Adipocyte (in vitro differentiated cells): ENCODE data around the gene BAZ2B.

ENCODE experiments used
- DNase-seq: peaks from one replicate; pipeline ENCODE4 v3.0.0-alpha.2; 2015; ENCODE audit warnings: low read depth
- H3K27me3 ChIP-seq: replicated peaks from 2 replicates; pipeline ENCODE4 v1.7.0; 2013; ENCODE audit warnings: mild to moderate bottlenecking, low read length, moderate library complexity; ENCODE audit not compliant: control insufficient read depth, insufficient read depth
- H3K36me3 ChIP-seq: 2 replicates; pipeline ENCODE4 v1.7.0; 2013; ENCODE audit warnings: low read length, mild to moderate bottlenecking, moderate library complexity; ENCODE audit not compliant: control insufficient read depth, insufficient read depth, severe bottlenecking
- H3K4me1 ChIP-seq: 2 replicates; pipeline ENCODE4 v1.7.0; 2013; ENCODE audit warnings: mild to moderate bottlenecking, low read length, moderate library complexity; ENCODE audit not compliant: control insufficient read depth, insufficient read depth
- H3K4me3 ChIP-seq: 2 replicates; pipeline ENCODE4 v1.7.0; 2013; ENCODE audit warnings: mild to moderate bottlenecking, low read length, moderate library complexity
- H3K9ac ChIP-seq: 2 replicates; pipeline ENCODE4 v1.7.0; 2013; ENCODE audit warnings: mild to moderate bottlenecking, low read length, moderate library complexity
- H3K9me3 ChIP-seq: 2 replicates; pipeline ENCODE4 v1.7.0; 2013; ENCODE audit warnings: mild to moderate bottlenecking, low read length, moderate library complexity; ENCODE audit not compliant: control insufficient read depth

Gene BAZ2B

GRCh38 chr2:159573294-159573693 lies 43.1 kb downstream of the BAZ2B start:
- Histone ChIP-seq H3K4me1 (peaks cover 5% of the 10 kb centered on the region), H3K36me3 (no peaks in the 10 kb centered on the region), H3K27me3 (no peaks in the 10 kb centered on the region), H3K9ac (no peak overlapping the region), H3K9me3 (no peaks in the 10 kb centered on the region), H3K4me3 (no peak overlapping the region)
- no peak for DNase-seq

- no peaks in the 10 kb centered on the region for H3K9me3 ChIP-seq
- no peaks in the 10 kb centered on the region for H3K36me3 ChIP-seq
- H3K9ac ChIP-seq: no peak overlapping the region
- peaks cover 5% of the 10 kb centered on the region for H3K4me1 ChIP-seq
- H3K27me3 ChIP-seq: no peaks in the 10 kb centered on the region
- no peak for DNase-seq
- H3K4me3 ChIP-seq: no peak overlapping the region
Measured at GRCh38 chr2:159572459-159572858, 43.9 kb downstream of the BAZ2B start.

- H3K36me3 ChIP-seq: no peaks in the 10 kb centered on the region
- peaks cover 5% of the 10 kb centered on the region for H3K4me1 ChIP-seq
- no peak overlapping the region for H3K4me3 ChIP-seq
- H3K9ac ChIP-seq: no peak overlapping the region
- no peaks in the 10 kb centered on the region for H3K9me3 ChIP-seq
- DNase-seq: no peak
- no peaks in the 10 kb centered on the region for H3K27me3 ChIP-seq
Measured at GRCh38 chr2:159571540-159572260, 44.6 kb downstream of the BAZ2B start.

GRCh38 chr2:159564081-159564480 lies 52.3 kb downstream of the BAZ2B start:
- no peaks in the 10 kb centered on the region for H3K36me3 ChIP-seq
- H3K9ac ChIP-seq: no peak overlapping the region
- no peaks in the 10 kb centered on the region for H3K27me3 ChIP-seq
- DNase-seq: no peak
- H3K4me1 ChIP-seq: peaks cover 8% of the 10 kb centered on the region
- H3K9me3 ChIP-seq: no peaks in the 10 kb centered on the region
- no peak overlapping the region for H3K4me3 ChIP-seq

GRCh38 chr2:159562248-159562647 lies 54.1 kb downstream of the BAZ2B start:
- no peak overlapping the region for H3K9ac ChIP-seq
- no peak overlapping the region for H3K4me3 ChIP-seq

GRCh38 chr2:159561786-159562185 lies 54.6 kb downstream of the BAZ2B start:
- no peak for DNase-seq
- no peaks in the 10 kb centered on the region for H3K9me3 ChIP-seq
- H3K27me3 ChIP-seq: no peaks in the 10 kb centered on the region

More at GRCh38 chr2:159562248-159562647, 54.1 kb downstream of the BAZ2B start:
- no peak for DNase-seq
- no peaks in the 10 kb centered on the region for H3K36me3 ChIP-seq
- no peaks in the 10 kb centered on the region for H3K9me3 ChIP-seq
- no peaks in the 10 kb centered on the region for H3K27me3 ChIP-seq
- peaks cover 15% of the 10 kb centered on the region for H3K4me1 ChIP-seq

GRCh38 chr2:159561242-159561641 lies 55.1 kb downstream of the BAZ2B start:
- no peaks in the 10 kb centered on the region for H3K9me3 ChIP-seq
- no peak for DNase-seq

More at GRCh38 chr2:159561786-159562185, 54.6 kb downstream of the BAZ2B start:
- no peak overlapping the region for H3K4me3 ChIP-seq
- no peaks in the 10 kb centered on the region for H3K36me3 ChIP-seq
- peaks cover 15% of the 10 kb centered on the region for H3K4me1 ChIP-seq
- H3K9ac ChIP-seq: no peak overlapping the region

GRCh38 chr2:159559034-159559433 lies 57.3 kb downstream of the BAZ2B start:
- no peak for DNase-seq
- Histone ChIP-seq H3K4me1 (peaks cover 15% of the 10 kb centered on the region), H3K9ac (no peak overlapping the region), H3K9me3 (no peaks in the 10 kb centered on the region), H3K4me3 (no peak overlapping the region), H3K27me3 (no peaks in the 10 kb centered on the region), H3K36me3 (no peaks in the 10 kb centered on the region)

More at GRCh38 chr2:159561242-159561641, 55.1 kb downstream of the BAZ2B start:
- Histone ChIP-seq H3K4me1 (peaks cover 15% of the 10 kb centered on the region), H3K9ac (no peak overlapping the region), H3K27me3 (no peaks in the 10 kb centered on the region), H3K36me3 (no peaks in the 10 kb centered on the region), H3K4me3 (no peak overlapping the region)

GRCh38 chr2:159558479-159558878 lies 57.9 kb downstream of the BAZ2B start:
- no peak overlapping the region for H3K9ac ChIP-seq
- H3K4me3 ChIP-seq: no peak overlapping the region
- DNase-seq: no peak
- no peaks in the 10 kb centered on the region for H3K27me3 ChIP-seq
- H3K4me1 ChIP-seq: peaks cover 15% of the 10 kb centered on the region
- no peaks in the 10 kb centered on the region for H3K9me3 ChIP-seq
- H3K36me3 ChIP-seq: no peaks in the 10 kb centered on the region

- Histone ChIP-seq H3K36me3 (no peaks in the 10 kb centered on the region), H3K9ac (no peak overlapping the region), H3K4me3 (no peak overlapping the region), H3K4me1 (peaks cover 15% of the 10 kb centered on the region), H3K9me3 (no peaks in the 10 kb centered on the region), H3K27me3 (no peaks in the 10 kb centered on the region)
- no peak for DNase-seq
Measured at GRCh38 chr2:159557437-159558034, 58.8 kb downstream of the BAZ2B start.

- no peak for DNase-seq
- no peaks in the 10 kb centered on the region for H3K9me3 ChIP-seq
- H3K9ac ChIP-seq: no peak overlapping the region
- H3K4me1 ChIP-seq: peaks cover 7% of the 10 kb centered on the region
- H3K36me3 ChIP-seq: no peaks in the 10 kb centered on the region
- H3K27me3 ChIP-seq: no peaks in the 10 kb centered on the region
- H3K4me3 ChIP-seq: no peak overlapping the region
Measured at GRCh38 chr2:159555651-159556392, 60.5 kb downstream of the BAZ2B start.
